AG09309 (cell line): ENCODE results near the gene PHB1.
A peak's percentile ranks its signal among the peaks of the same experiment; 100 is the strongest.

Source experiments
- DNase-seq: peaks from one replicate; pipeline ENCODE4 v3.0.0-alpha.2; 2010; ENCODE audit warnings: low read depth
- H3K4me3 ChIP-seq: 2 replicates; pipeline ENCODE4 v1.5.1; 2011; ENCODE audit warnings: mild to moderate bottlenecking, low read depth, low read length, moderate library complexity; ENCODE audit not compliant: control insufficient read depth
- CTCF ChIP-seq: IDR thresholded peaks from 2 replicates; pipeline ENCODE4 v1.5.1; 2011; ENCODE audit warnings: mild to moderate bottlenecking, low read depth, low read length, inconsistent platforms; ENCODE audit not compliant: insufficient read depth, control insufficient read depth; ENCODE audit errors: missing control alignments

Gene PHB1

DNA sequence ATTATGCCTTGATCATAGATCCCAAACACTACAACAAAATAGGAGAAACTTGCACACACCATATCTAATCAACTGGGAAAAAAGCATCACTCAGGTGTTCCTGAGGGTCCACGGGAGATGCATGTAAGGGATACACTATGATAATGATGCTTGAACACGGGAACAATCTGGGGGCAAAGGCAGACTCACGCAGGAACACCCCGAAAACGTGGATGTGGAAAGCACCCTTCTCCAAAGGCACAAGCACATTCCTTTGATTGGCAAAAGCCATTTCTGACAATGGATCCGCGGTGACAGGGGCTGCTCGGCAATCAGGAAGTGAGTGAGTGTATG, 53.9 kb downstream of the PHB1 start:
- no peak for DNase-seq
- no peak for TF ChIP-seq CTCF
- peak overlapping the region; percentile 100 for H3K4me3 ChIP-seq

- peak overlapping the region; percentile 100 for H3K4me3 ChIP-seq
- TF ChIP-seq CTCF, result no peak
- DNase-seq, result no peak
These were observed 54.5 kb downstream of the PHB1 start for GRCh38 chr17:49359990-49360795.

- no peak overlapping the region for H3K4me3 ChIP-seq
- TF ChIP-seq CTCF, result no peak
- no peak for DNase-seq
These were observed 55.9 kb downstream of the PHB1 start for GRCh38 chr17:49358641-49359247.

DNA sequence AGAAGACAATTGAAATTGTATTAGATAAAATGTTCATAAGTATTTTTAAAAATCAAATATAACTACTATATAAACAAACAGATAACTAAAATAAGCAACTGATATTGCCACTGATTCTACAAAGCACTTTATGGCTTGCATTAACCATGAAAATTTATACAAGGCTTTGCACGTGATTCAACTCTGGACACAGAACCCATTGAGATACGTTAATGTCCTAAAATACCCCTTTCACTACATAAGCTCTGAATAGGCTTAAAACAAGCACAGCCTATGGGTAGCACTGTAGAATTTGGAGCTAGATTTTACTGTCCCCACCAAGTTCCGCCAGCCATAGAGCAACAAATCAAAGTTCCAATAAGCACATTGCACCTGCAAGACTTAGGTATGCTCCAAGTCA, 57.2 kb downstream of the PHB1 start:
- H3K4me3 ChIP-seq, result no peak overlapping the region
- TF ChIP-seq CTCF, result no peak
- DNase-seq, result no peak

DNA sequence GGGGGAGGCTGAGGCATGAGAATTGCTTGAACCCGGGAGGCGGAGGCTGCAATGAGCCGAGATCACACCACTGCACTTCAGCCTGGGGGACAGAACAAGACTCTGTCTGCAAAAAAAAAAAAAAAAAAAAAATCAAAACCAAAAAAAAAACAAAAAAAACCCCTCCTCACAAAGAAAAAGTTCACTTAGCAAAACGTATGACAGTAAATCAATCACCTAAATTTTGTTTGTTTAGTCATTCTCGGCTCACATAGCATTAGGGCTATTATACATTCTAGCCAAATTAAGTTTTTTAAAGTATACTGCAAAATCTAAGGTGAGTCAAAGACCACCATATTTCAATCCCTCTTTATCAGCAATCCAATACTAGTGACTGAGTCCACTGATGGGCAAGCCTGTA, 58.4 kb downstream of the PHB1 start:
- no peak for TF ChIP-seq CTCF
- no peak overlapping the region for H3K4me3 ChIP-seq
- no peak for DNase-seq
